Mammary epithelial cell (primary cell): ENCODE data around the gene INPP4B.

Source experiments
- CTCF ChIP-seq, 2 donors: IDR thresholded peaks in 1 of 2; conservative IDR thresholded peaks in 1 of 2; 2 replicates each; pipeline ENCODE4 v1.5.1; 2011 to 2012; ENCODE audit warnings: inconsistent platforms in 2 of 2, low read length in 2 of 2, mild to moderate bottlenecking in 2 of 2, control low read depth in 1 of 2, low read depth in 1 of 2; ENCODE audit not compliant: insufficient read depth in 1 of 2; ENCODE audit errors: extremely low read depth in 1 of 2
- EZH2 ChIP-seq: IDR thresholded peaks from 2 replicates; pipeline ENCODE4 v1.6.1; 2012; ENCODE audit warnings: low read length, inconsistent platforms, borderline replicate concordance

- TF ChIP-seq CTCF (conservative IDR thresholded peaks at IDR 0.05 in 1 of 2, IDR thresholded peaks at IDR 0.05 in 1 of 2; ENCODE audit: extremely low read depth in 1 of 2, insufficient read depth in 1 of 2, low read depth in 1 of 2, low read length in 2 of 2) (no peak), EZH2 (no peak)
Observed at GRCh38 chr4:142160509-142160908, 685.6 kb downstream of the INPP4B start.
